HL-60 (cell line): ENCODE measurements around the gene XPR1.

ENCODE experiments used
- CTCF ChIP-seq: IDR thresholded peaks from one replicate; pipeline ENCODE4 v1.5.1; 2011; ENCODE audit warnings: low read length, control low read depth, inconsistent platforms; ENCODE audit not compliant: insufficient read depth
- GABPA ChIP-seq: IDR thresholded peaks from 2 replicates; pipeline ENCODE4 v1.6.1; 2012; ENCODE audit warnings: low read depth
- POLR2AphosphoS5 ChIP-seq: IDR thresholded peaks from 2 replicates; pipeline ENCODE4 v1.6.1; 2012; ENCODE audit warnings: low read depth
- REST ChIP-seq: IDR thresholded peaks from 2 replicates; pipeline ENCODE4 v1.6.1; 2012; ENCODE audit warnings: low read depth; ENCODE audit not compliant: insufficient replicate concordance

GRCh38 chr1:180892272-180892671 lies 260.4 kb downstream of the XPR1 start:
- TF ChIP-seq POLR2AphosphoS5 (no peak), CTCF (no peak), REST (no peak), GABPA (no peak)
